Keratinocyte (primary cell): ENCODE measurements around the gene GPR152. TPM values are rescaled to one million over a fixed set of nuclear protein-coding genes. Genes with fewer than 3 reads are reported as not detected.

Experiments used
- DNase-seq: peaks from one replicate; pipeline ENCODE4 v3.0.0-alpha.2; 2011; ENCODE audit warnings: low read depth, missing footprints, low spot score
- FAIRE-seq: peaks from 2 replicates; lab custom pipeline; 2011; peaks lifted over from hg19 to GRCh38; lab: Jason Lieb, UNC
- H2AFZ ChIP-seq: 2 replicates; pipeline ENCODE4 v1.6.0; 2012; ENCODE audit warnings: low read length, control low read depth, inconsistent platforms; ENCODE audit not compliant: control insufficient read depth
- H3K27ac ChIP-seq: 2 replicates; pipeline ENCODE4 v1.5.1; 2011; ENCODE audit warnings: low read length; ENCODE audit not compliant: control insufficient read depth, insufficient read depth
- H3K27me3 ChIP-seq: 3 replicates; pipeline ENCODE4 v1.6.0; 2011; ENCODE audit warnings: low read length; ENCODE audit not compliant: control insufficient read depth, insufficient read depth; ENCODE audit errors: extremely low read depth
- H3K36me3 ChIP-seq, 2 experiments: 2 replicates in 1 of 2; 3 replicates in 1 of 2; pipeline ENCODE4 v1.5.1; 2011; ENCODE audit warnings: low read length in 2 of 2, mild to moderate bottlenecking in 1 of 2; ENCODE audit not compliant: control insufficient read depth in 2 of 2, insufficient read depth in 2 of 2; ENCODE audit errors: extremely low read depth in 1 of 2
- H3K4me1 ChIP-seq: 3 replicates; pipeline ENCODE4 v1.5.1; 2011; ENCODE audit warnings: low read length; ENCODE audit not compliant: control insufficient read depth, insufficient read depth; ENCODE audit errors: extremely low read depth
- H3K4me2 ChIP-seq: 3 replicates; pipeline ENCODE4 v1.6.0; 2011; ENCODE audit warnings: low read depth, low read length; ENCODE audit not compliant: control insufficient read depth, insufficient read depth; ENCODE audit errors: extremely low read depth
- H3K4me3 ChIP-seq, 3 experiments: fragments of 200-600 bp in 1 of 3; sonication (generic) in 1 of 3; 2 replicates in 2 of 3; 3 replicates in 1 of 3; pipeline ENCODE4 v1.5.1; 2011 to 2016; ENCODE audit warnings: low read length in 3 of 3, mild to moderate bottlenecking in 3 of 3, control low read depth in 2 of 3, inconsistent platforms in 1 of 3, low read depth in 1 of 3, mixed read lengths in 1 of 3, mixed run types in 1 of 3, moderate library complexity in 1 of 3; ENCODE audit not compliant: control insufficient read depth in 2 of 3, insufficient read depth in 2 of 3; ENCODE audit errors: extremely low read depth in 1 of 3
- H3K79me2 ChIP-seq: 2 replicates; pipeline ENCODE4 v1.6.0; 2012; ENCODE audit warnings: low read length; ENCODE audit not compliant: control insufficient read depth, insufficient read depth
- H3K9ac ChIP-seq: 3 replicates; pipeline ENCODE4 v1.6.0; 2011; ENCODE audit warnings: low read length; ENCODE audit not compliant: control insufficient read depth, insufficient read depth; ENCODE audit errors: extremely low read depth
- H3K9me1 ChIP-seq: 3 replicates; pipeline ENCODE4 v1.6.0; 2011; ENCODE audit warnings: low read length; ENCODE audit not compliant: control insufficient read depth, insufficient read depth; ENCODE audit errors: extremely low read depth
- H3K9me3 ChIP-seq: 2 replicates; pipeline ENCODE4 v1.5.1; 2012; ENCODE audit warnings: low read depth, low read length; ENCODE audit not compliant: control insufficient read depth
- H4K20me1 ChIP-seq: 3 replicates; pipeline ENCODE4 v1.6.0; 2011; ENCODE audit warnings: low read length; ENCODE audit not compliant: control insufficient read depth, insufficient read depth; ENCODE audit errors: extremely low read depth
- EZH2 ChIP-seq: IDR thresholded peaks from one replicate; pipeline ENCODE4 v1.6.1; 2012; ENCODE audit warnings: inconsistent platforms, mild to moderate bottlenecking, low read length, moderate library complexity
- dilution Hi-C: fragments of 300-500 bp; cut with MboI; formaldehyde crosslinking; loops from one replicate; pipeline ENCODE4 v1.7.0; 2020; ENCODE audit warnings: low sequenced_read_pairs; ENCODE audit not compliant: extremely low pct_ligation_motif_present
- polyA plus RNA-seq, 5 experiments: library from polyadenylated mRNA; depleted of rRNA in 3 of 5; stranded (reverse) in 3 of 5; stranded (forward) in 1 of 5; unstranded in 1 of 5; fragments of >200 nt; gene quantifications; 1 replicate in 1 of 5; 2 replicates in 3 of 5; 3 replicates in 1 of 5; pipeline versions ENCODE4 v1.2.1 to v1.2.3, GENCODE V29; 2011 to 2012; ENCODE audit warnings: missing spikeins in 2 of 5, low read depth in 1 of 5, low replicate concordance in 1 of 5
- TF ChIP-seq, protein P1 (sequence below), 3 experiments: IDR thresholded peaks in 1 of 3; conservative IDR thresholded peaks in 1 of 3; optimal IDR thresholded peaks in 1 of 3; 2 replicates in 2 of 3; 3 replicates in 1 of 3; pipeline versions ENCODE3 to v1.5.1; 2011; ENCODE audit warnings: low read length in 3 of 3, mild to moderate bottlenecking in 3 of 3, moderate library complexity in 2 of 3, control low read depth in 1 of 3, inconsistent platforms in 1 of 3; ENCODE audit not compliant: insufficient read depth in 2 of 3; ENCODE audit errors: extremely low read depth in 1 of 3

GPR152 gene
- polyA plus RNA-seq, 1 donor (not counting 4 experiments of a cell fraction or from before 2014, with no cell fraction given) = not detected

DNA sequence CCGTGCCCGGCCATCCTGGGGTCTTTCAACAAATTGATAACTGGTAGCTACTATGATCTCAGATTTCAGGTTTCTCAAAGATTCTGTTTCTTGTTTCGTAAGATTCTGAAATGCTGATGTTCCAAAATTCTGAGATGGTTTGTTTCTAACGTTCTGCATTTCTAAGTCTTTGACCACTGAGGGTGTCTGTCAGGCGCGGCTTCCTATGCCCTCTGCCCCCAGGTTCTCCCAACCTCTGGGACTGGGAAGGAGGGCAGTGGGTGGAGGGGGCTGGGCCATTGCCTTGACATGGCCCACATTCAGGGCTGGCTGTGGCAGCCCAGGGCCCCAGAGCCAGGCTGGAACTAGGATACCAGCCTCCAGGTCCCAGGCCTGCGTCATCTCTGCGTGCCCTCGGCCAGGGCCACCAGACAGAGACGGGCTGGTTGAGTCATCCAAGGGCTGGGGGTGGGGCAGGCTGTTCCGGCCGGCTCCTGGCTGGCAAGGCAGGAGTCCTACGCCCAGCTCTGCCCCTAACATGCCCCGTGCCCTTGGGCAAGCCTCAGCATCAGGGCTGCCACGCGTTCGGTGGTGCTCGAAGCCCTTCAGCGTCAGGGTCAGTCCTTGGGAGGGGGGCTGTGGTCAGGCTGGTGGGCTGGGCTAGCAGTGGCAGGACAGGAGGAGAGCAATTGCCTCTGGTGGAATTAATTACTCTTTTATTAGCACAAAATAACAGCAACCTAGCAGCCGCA is 11.3 kb upstream of the GPR152 start:
- peak overlapping the region; percentile 79 for H3K27ac ChIP-seq
- no peak overlapping the region for H3K4me3 ChIP-seq
- H3K9me3 ChIP-seq = no peaks in the 10 kb centered on the region
- H3K36me3 ChIP-seq = peaks cover 0 to 5% of the 10 kb centered on the region in 2 experiments
- H3K27me3 ChIP-seq = no peaks in the 10 kb centered on the region
- no peaks in the 10 kb centered on the region for H4K20me1 ChIP-seq
- TF ChIP-seq, protein P1, sequence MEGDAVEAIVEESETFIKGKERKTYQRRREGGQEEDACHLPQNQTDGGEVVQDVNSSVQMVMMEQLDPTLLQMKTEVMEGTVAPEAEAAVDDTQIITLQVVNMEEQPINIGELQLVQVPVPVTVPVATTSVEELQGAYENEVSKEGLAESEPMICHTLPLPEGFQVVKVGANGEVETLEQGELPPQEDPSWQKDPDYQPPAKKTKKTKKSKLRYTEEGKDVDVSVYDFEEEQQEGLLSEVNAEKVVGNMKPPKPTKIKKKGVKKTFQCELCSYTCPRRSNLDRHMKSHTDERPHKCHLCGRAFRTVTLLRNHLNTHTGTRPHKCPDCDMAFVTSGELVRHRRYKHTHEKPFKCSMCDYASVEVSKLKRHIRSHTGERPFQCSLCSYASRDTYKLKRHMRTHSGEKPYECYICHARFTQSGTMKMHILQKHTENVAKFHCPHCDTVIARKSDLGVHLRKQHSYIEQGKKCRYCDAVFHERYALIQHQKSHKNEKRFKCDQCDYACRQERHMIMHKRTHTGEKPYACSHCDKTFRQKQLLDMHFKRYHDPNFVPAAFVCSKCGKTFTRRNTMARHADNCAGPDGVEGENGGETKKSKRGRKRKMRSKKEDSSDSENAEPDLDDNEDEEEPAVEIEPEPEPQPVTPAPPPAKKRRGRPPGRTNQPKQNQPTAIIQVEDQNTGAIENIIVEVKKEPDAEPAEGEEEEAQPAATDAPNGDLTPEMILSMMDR (optimal IDR thresholded peaks at IDR 0.05 in 1 of 3, IDR thresholded peaks at IDR 0.05 in 1 of 3, conservative IDR thresholded peaks at IDR 0.05 in 1 of 3; ENCODE audit: extremely low read depth in 1 of 3, insufficient read depth in 2 of 3, low read length in 3 of 3) = no peak
- no peak for TF ChIP-seq EZH2
- peak overlapping the region; percentile 60 for H3K4me2 ChIP-seq
- H2AFZ ChIP-seq = peak overlapping the region; percentile 64
- dilution Hi-C loops = no loop called here
- H3K9ac ChIP-seq = peak overlapping the region; percentile 58
- peak; percentile 26 for FAIRE-seq
- H3K79me2 ChIP-seq = no peaks in the 10 kb centered on the region
- peaks cover 25% of the 10 kb centered on the region for H3K4me1 ChIP-seq
- DNase-seq = no peak
- H3K9me1 ChIP-seq = no peaks in the 10 kb centered on the region

DNA sequence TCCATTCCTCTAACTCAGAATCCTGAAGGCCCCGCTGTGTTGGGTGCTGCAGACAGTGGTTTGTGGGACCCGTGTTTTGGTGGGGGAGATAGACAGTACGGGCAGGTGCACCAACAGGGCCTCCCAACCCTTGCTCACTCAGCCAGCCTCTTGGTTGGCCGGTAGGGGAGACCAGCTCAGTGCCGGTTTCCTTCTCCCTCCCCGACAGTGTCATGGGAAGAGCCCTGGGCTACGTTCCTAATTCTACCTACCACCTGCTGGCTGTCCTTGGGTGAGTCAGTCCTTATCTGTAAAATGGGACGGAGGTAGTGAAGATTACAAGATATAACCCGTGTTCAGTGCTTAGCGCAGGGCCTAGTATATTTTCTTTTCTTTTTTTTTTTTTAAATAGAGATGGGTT is 10.7 kb upstream of the GPR152 start:
- no peaks in the 10 kb centered on the region for H3K9me3 ChIP-seq
- H3K27me3 ChIP-seq = no peaks in the 10 kb centered on the region
- no peak overlapping the region for H2AFZ ChIP-seq
- no peak for FAIRE-seq
- no peak overlapping the region for H3K4me3 ChIP-seq
- no peaks in the 10 kb centered on the region for H3K79me2 ChIP-seq
- peaks cover 25% of the 10 kb centered on the region for H3K4me1 ChIP-seq
- TF ChIP-seq EZH2 = no peak
- TF ChIP-seq, protein P1 (optimal IDR thresholded peaks at IDR 0.05 in 1 of 3, IDR thresholded peaks at IDR 0.05 in 1 of 3, conservative IDR thresholded peaks at IDR 0.05 in 1 of 3; ENCODE audit: extremely low read depth in 1 of 3, insufficient read depth in 2 of 3, low read length in 3 of 3) = no peak
- peaks cover 0 to 5% of the 10 kb centered on the region in 2 experiments for H3K36me3 ChIP-seq
- H4K20me1 ChIP-seq = no peaks in the 10 kb centered on the region
- dilution Hi-C loops = no loop called here
- H3K27ac ChIP-seq = no peak overlapping the region
- DNase-seq = no peak
- H3K9me1 ChIP-seq = no peaks in the 10 kb centered on the region
- H3K4me2 ChIP-seq = no peak overlapping the region
- no peak overlapping the region for H3K9ac ChIP-seq
